OCI-LY7 (cell line): ENCODE measurements around the gene DPYSL4.

Source experiments
- EZH2phosphoT487 ChIP-seq: fragments of 200-600 bp; sonication (generic); IDR thresholded peaks from 2 replicates; pipeline ENCODE4 v1.6.1; 2018; ENCODE audit warnings: low read depth, borderline replicate concordance, mild to moderate bottlenecking, mixed run types, antibody characterized with exemption, low read length, moderate library complexity, mixed read lengths
- TF ChIP-seq, protein P1 (sequence below): fragments of 200-600 bp; sonication (generic); conservative IDR thresholded peaks from 2 replicates; pipeline ENCODE4 v1.5.1; 2014; ENCODE audit warnings: mild to moderate bottlenecking, antibody characterized with exemption, low read length, moderate library complexity, mixed read lengths

DNA sequence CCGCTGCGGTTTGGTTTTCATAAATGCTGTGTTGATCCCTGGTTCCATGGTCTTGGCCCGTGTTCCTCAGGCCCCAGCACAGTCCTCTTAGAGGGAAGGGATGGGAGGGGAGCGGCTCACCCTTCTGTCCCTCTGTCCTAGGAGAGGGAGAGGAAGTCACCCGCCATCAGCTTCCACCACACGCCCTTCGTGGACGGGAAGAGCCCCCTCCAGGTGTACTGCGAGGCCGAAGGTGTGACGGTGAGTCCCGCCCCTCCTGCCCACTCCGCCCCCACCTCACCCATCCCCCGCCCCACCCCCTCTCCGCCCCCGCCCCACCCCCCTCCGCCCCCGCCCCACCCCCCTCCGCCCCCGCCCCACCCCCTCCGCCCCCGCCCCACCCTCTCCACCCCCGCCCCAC, 37.5 kb upstream of the DPYSL4 start:
- no peak for TF ChIP-seq EZH2phosphoT487
- TF ChIP-seq, protein P1, sequence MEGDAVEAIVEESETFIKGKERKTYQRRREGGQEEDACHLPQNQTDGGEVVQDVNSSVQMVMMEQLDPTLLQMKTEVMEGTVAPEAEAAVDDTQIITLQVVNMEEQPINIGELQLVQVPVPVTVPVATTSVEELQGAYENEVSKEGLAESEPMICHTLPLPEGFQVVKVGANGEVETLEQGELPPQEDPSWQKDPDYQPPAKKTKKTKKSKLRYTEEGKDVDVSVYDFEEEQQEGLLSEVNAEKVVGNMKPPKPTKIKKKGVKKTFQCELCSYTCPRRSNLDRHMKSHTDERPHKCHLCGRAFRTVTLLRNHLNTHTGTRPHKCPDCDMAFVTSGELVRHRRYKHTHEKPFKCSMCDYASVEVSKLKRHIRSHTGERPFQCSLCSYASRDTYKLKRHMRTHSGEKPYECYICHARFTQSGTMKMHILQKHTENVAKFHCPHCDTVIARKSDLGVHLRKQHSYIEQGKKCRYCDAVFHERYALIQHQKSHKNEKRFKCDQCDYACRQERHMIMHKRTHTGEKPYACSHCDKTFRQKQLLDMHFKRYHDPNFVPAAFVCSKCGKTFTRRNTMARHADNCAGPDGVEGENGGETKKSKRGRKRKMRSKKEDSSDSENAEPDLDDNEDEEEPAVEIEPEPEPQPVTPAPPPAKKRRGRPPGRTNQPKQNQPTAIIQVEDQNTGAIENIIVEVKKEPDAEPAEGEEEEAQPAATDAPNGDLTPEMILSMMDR = no peak
